ENCODE measurements around the gene ZNF432. TPM values are rescaled to one million over a fixed set of nuclear protein-coding genes. Genes with fewer than 3 reads are reported as not detected.
"Not testable (repeated sequence)": the region's sequence is repeated elsewhere in the genome, so short reads cannot be mapped to it uniquely, and the experiment has no call there.

ZNF432 gene
- total RNA-seq, 2 experiments from 2014 or later, result 12.8 to 13.6 TPM

GRCh38 chr19:52034051-52034728, 14.4 kb downstream of the ZNF432 start:
- H3K27me3 Mint-ChIP-seq, result no peaks in the 10 kb centered on the region
- H3K4me3 Mint-ChIP-seq, result no peak overlapping the region
- peaks cover 1% of the 10 kb centered on the region for H3K4me1 Mint-ChIP-seq
- H3K27ac Mint-ChIP-seq, result no peak overlapping the region
- ChIA-PET CTCF (no interaction called here), POLR2A (no interaction called here)
- H3K36me3 Mint-ChIP-seq (ENCODE audit: low read depth), result peaks cover 80% of the 10 kb centered on the region
- peaks cover 70% of the 10 kb centered on the region for H3K9me3 Mint-ChIP-seq
- DNase-seq, result no peak

- ChIA-PET CTCF (no interaction called here), POLR2A (interaction anchor here (0.9 to 2.9 kb wide), 7 partner anchors 9 to 161 kb away, joined by 3 to 37 read pairs (median 4); partner anchors contain the start of genes PPP2R1A, ZNF432 and ZNF615)
- Mint-ChIP-seq H3K4me3 (peak overlapping the region; percentile 89), H3K4me1 (peaks cover 25% of the 10 kb centered on the region), H3K9me3 (peaks cover 58% of the 10 kb centered on the region), H3K27me3 (no peaks in the 10 kb centered on the region), H3K36me3 (ENCODE audit: low read depth) (peaks cover 75% of the 10 kb centered on the region), H3K27ac (peak overlapping the region; percentile 97)
- no peak for DNase-seq
These were observed 19.9 kb downstream of the ZNF432 start for GRCh38 chr19:52028780-52029123.

GRCh38 chr19:52028027-52028779, 20.4 kb downstream of the ZNF432 start, which contains the start of gene ZNF614:
TSS of gene ZNF614 (minus strand) at chr19:52028379. CDS start at chr19:52025745, 2,634 bp downstream.
- ChIA-PET POLR2A (interaction anchor here (0.9 to 2.9 kb wide), 7 partner anchors 8 to 161 kb away, joined by 3 to 37 read pairs (median 4); partner anchors contain the start of genes PPP2R1A, ZNF432 and ZNF615), CTCF (no interaction called here)
- Mint-ChIP-seq H3K4me3 (peak within 1 kb of the TSS; percentile 89), H3K36me3 (ENCODE audit: low read depth) (peaks cover 75% of the 10 kb centered on the region), H3K4me1 (peaks cover 25% of the 10 kb centered on the region), H3K27me3 (no peaks in the 10 kb centered on the region), H3K27ac (peak within 1 kb of the TSS; percentile 97), H3K9me3 (peaks cover 57% of the 10 kb centered on the region)
- peak; percentile 88 for DNase-seq

- H3K4me1 Mint-ChIP-seq, result peaks cover 25% of the 10 kb centered on the region
- peaks cover 60% of the 10 kb centered on the region for H3K9me3 Mint-ChIP-seq
- H3K27me3 Mint-ChIP-seq, H3K27ac Mint-ChIP-seq, CTCF ChIA-PET, DNase-seq: not testable (repeated sequence)
- peak overlapping the region; percentile 89 for H3K4me3 Mint-ChIP-seq
- POLR2A ChIA-PET, result interaction anchor here (2.9 kb wide), 1 partner anchor 22 kb away, joined by 37 read pairs; the partner anchor contains the start of gene ZNF432
- H3K36me3 Mint-ChIP-seq (ENCODE audit: low read depth), result peaks cover 83% of the 10 kb centered on the region
These were observed 22.2 kb downstream of the ZNF432 start for GRCh38 chr19:52026255-52026990.

GRCh38 chr19:52024478-52024877, 24.2 kb downstream of the ZNF432 start:
- H3K4me3 Mint-ChIP-seq, DNase-seq, H3K27ac Mint-ChIP-seq, CTCF ChIA-PET, H3K27me3 Mint-ChIP-seq, POLR2A ChIA-PET: not testable (repeated sequence)
- H3K36me3 Mint-ChIP-seq (ENCODE audit: low read depth), result peaks cover 87% of the 10 kb centered on the region
- peaks cover 25% of the 10 kb centered on the region for H3K4me1 Mint-ChIP-seq
- H3K9me3 Mint-ChIP-seq, result peaks cover 64% of the 10 kb centered on the region

GRCh38 chr19:52022193-52022592, 26.4 kb downstream of the ZNF432 start:
- Mint-ChIP-seq H3K27me3 (no peaks in the 10 kb centered on the region), H3K36me3 (ENCODE audit: low read depth) (peaks cover 95% of the 10 kb centered on the region), H3K4me1 (peaks cover 9% of the 10 kb centered on the region), H3K27ac (no peak overlapping the region), H3K9me3 (peaks cover 75% of the 10 kb centered on the region), H3K4me3 (no peak overlapping the region)
- DNase-seq, result no peak
- ChIA-PET CTCF (no interaction called here), POLR2A (no interaction called here)

- no peak for DNase-seq
- Mint-ChIP-seq H3K4me3 (no peak overlapping the region), H3K27ac (no peak overlapping the region), H3K27me3 (no peaks in the 10 kb centered on the region), H3K9me3 (peaks cover 75% of the 10 kb centered on the region), H3K4me1 (no peaks in the 10 kb centered on the region), H3K36me3 (ENCODE audit: low read depth) (peaks cover 95% of the 10 kb centered on the region)
- CTCF ChIA-PET, result no interaction called here
- POLR2A ChIA-PET, result interaction anchor here (1.2 to 1.3 kb wide), 2 partner anchors 8 to 12 kb away, joined by 3 to 4 read pairs; partner anchors contain the start of genes ZNF614 and ZNF615
These were observed 28.1 kb downstream of the ZNF432 start for GRCh38 chr19:52020506-52020905.

GRCh38 chr19:52010674-52011073, 38.0 kb downstream of the ZNF432 start:
- POLR2A ChIA-PET, result no interaction called here

GRCh38 chr19:52007806-52008557, 40.7 kb downstream of the ZNF432 start, which contains the start of gene ZNF615:
TSS of gene ZNF615 (minus strand) at chr19:52008211. CDS start at chr19:52003711, 4,500 bp downstream.
- Mint-ChIP-seq H3K9me3 (peaks cover 40% of the 10 kb centered on the region), H3K4me3 (peak within 1 kb of the TSS; percentile 93), H3K27me3 (no peaks in the 10 kb centered on the region), H3K4me1 (peaks cover 19% of the 10 kb centered on the region), H3K27ac (peak within 1 kb of the TSS; percentile 92), H3K36me3 (ENCODE audit: low read depth) (peaks cover 61% of the 10 kb centered on the region)
- CTCF ChIA-PET, result interaction anchor here (0.6 to 1.5 kb wide), 2 partner anchors 178 to 230 kb away, joined by 3 to 4 read pairs; no protein-coding TSS in a partner anchor
- POLR2A ChIA-PET, result interaction anchor here (0.6 to 3.8 kb wide), 9 partner anchors 13 to 229 kb away, joined by 3 to 18 read pairs (median 4); partner anchors contain the start of genes PPP2R1A, ZNF350, ZNF432 and ZNF614
- DNase-seq, result peak; percentile 87

More at GRCh38 chr19:52010674-52011073, 38.0 kb downstream of the ZNF432 start:
- Mint-ChIP-seq H3K9me3 (peaks cover 41% of the 10 kb centered on the region), H3K4me3 (no peak overlapping the region), H3K4me1 (peaks cover 19% of the 10 kb centered on the region), H3K27me3 (no peaks in the 10 kb centered on the region), H3K36me3 (ENCODE audit: low read depth) (peaks cover 59% of the 10 kb centered on the region), H3K27ac (no peak overlapping the region)
- CTCF ChIA-PET, result no interaction called here
- no peak for DNase-seq

GRCh38 chr19:52007451-52007805, 41.2 kb downstream of the ZNF432 start:
- H3K9me3 Mint-ChIP-seq, result peaks cover 39% of the 10 kb centered on the region
- peak overlapping the region; percentile 92 for H3K27ac Mint-ChIP-seq
- no peak for DNase-seq
- ChIA-PET POLR2A (interaction anchor here (1.0 to 3.8 kb wide), 6 partner anchors 20 to 230 kb away, joined by 3 to 18 read pairs (median 6); partner anchors contain the start of genes PPP2R1A, ZNF350, ZNF432 and ZNF614), CTCF (interaction anchor here (1.5 kb wide), 1 partner anchor 230 kb away, joined by 4 read pairs; no protein-coding TSS in a partner anchor)
- H3K4me1 Mint-ChIP-seq, result peaks cover 19% of the 10 kb centered on the region
- H3K4me3 Mint-ChIP-seq, result peak overlapping the region; percentile 93
- no peaks in the 10 kb centered on the region for H3K27me3 Mint-ChIP-seq
- H3K36me3 Mint-ChIP-seq (ENCODE audit: low read depth), result peaks cover 58% of the 10 kb centered on the region

- peaks cover 75% of the 10 kb centered on the region for H3K36me3 Mint-ChIP-seq (ENCODE audit: low read depth)
- no peak overlapping the region for H3K4me3 Mint-ChIP-seq
- H3K27ac Mint-ChIP-seq, result no peak overlapping the region
- POLR2A ChIA-PET, result no interaction called here
- peaks cover 68% of the 10 kb centered on the region for H3K9me3 Mint-ChIP-seq
- no peaks in the 10 kb centered on the region for H3K4me1 Mint-ChIP-seq
- CTCF ChIA-PET, result no interaction called here
- no peak for DNase-seq
- no peaks in the 10 kb centered on the region for H3K27me3 Mint-ChIP-seq
These were observed 54.5 kb downstream of the ZNF432 start for GRCh38 chr19:51994048-51994644.

- Mint-ChIP-seq H3K27ac (no peak overlapping the region), H3K27me3 (no peaks in the 10 kb centered on the region), H3K4me3 (no peak overlapping the region), H3K4me1 (peaks cover 2% of the 10 kb centered on the region), H3K36me3 (ENCODE audit: low read depth) (peaks cover 74% of the 10 kb centered on the region), H3K9me3 (peaks cover 73% of the 10 kb centered on the region)
- ChIA-PET POLR2A (no interaction called here), CTCF (no interaction called here)
- no peak for DNase-seq
These were observed 55.2 kb downstream of the ZNF432 start for GRCh38 chr19:51993422-51993821.
